Peyer's patch (tissue), 4 donors: ENCODE results near the gene SH3BGRL3.

Source experiments
- POLR2A ChIP-seq, 2 donors: fragments of 450-650 bp; IDR thresholded peaks; one replicate each; pipeline ENCODE4 v1.5.1; 2017; ENCODE audit warnings: antibody characterized with exemption in 2 of 2, mild to moderate bottlenecking in 2 of 2, moderate library complexity in 2 of 2
- TF ChIP-seq, protein P1 (sequence below), 6 experiments: fragments of 450-650 bp in 4 of 6; fragments of 200-600 bp in 2 of 6; sonication (generic) in 1 of 6; IDR thresholded peaks; one replicate each; pipeline ENCODE4 v1.5.1; 2017 to 2019; ENCODE audit warnings: antibody characterized with exemption in 6 of 6, mild to moderate bottlenecking in 3 of 6, moderate library complexity in 1 of 6

DNA sequence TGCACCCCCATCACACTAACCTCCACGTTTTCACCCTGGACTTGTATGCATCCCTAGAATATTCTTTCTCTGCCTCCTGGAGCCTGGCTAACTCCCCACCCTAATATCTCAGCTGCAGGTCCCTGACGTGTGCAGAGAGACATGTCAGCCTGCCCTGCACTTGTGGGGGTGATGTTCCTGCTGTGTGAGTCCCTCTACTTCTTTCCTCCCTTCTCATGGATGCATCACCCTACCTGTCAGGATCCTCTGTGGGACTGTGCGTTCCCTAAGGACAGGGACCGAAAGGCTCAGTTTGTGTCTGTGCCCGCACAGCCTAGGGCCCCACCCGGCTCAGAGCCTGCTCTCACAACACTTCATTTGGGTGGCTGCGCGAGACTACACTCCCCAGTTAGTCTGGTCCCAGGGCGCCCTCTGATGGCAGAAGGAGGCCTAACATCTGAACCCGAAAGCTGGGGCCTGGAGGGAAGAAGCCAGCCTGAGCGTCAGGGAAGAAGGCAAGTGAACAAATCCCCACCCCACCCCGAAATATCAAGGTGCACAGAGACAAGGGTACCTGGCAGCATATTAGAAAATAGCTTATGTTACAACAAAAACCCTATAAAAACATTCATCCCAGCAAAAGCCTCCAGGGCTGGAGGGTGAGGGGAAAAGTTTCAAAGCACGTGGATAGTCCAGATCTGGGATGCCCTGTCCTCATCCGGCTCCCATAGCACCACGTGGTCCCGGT lies 41.6 kb downstream of the SH3BGRL3 start:
- TF ChIP-seq, protein P1, sequence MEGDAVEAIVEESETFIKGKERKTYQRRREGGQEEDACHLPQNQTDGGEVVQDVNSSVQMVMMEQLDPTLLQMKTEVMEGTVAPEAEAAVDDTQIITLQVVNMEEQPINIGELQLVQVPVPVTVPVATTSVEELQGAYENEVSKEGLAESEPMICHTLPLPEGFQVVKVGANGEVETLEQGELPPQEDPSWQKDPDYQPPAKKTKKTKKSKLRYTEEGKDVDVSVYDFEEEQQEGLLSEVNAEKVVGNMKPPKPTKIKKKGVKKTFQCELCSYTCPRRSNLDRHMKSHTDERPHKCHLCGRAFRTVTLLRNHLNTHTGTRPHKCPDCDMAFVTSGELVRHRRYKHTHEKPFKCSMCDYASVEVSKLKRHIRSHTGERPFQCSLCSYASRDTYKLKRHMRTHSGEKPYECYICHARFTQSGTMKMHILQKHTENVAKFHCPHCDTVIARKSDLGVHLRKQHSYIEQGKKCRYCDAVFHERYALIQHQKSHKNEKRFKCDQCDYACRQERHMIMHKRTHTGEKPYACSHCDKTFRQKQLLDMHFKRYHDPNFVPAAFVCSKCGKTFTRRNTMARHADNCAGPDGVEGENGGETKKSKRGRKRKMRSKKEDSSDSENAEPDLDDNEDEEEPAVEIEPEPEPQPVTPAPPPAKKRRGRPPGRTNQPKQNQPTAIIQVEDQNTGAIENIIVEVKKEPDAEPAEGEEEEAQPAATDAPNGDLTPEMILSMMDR (IDR thresholded peaks at IDR 0.05), result peak; percentile 79 to 95 (median 92)
- TF ChIP-seq POLR2A (IDR thresholded peaks at IDR 0.05), result no peak
